ENCODE results near the gene ZBTB12. TPM values are rescaled to one million over a fixed set of nuclear protein-coding genes. Genes with fewer than 3 reads are reported as not detected.

The ZBTB12 gene
- total and polyA plus RNA-seq, 2 of the 13 experiments (the other 11 are each of a cell fraction or from before 2014, with no cell fraction given) = 4.8 to 6.0 TPM

DNA sequence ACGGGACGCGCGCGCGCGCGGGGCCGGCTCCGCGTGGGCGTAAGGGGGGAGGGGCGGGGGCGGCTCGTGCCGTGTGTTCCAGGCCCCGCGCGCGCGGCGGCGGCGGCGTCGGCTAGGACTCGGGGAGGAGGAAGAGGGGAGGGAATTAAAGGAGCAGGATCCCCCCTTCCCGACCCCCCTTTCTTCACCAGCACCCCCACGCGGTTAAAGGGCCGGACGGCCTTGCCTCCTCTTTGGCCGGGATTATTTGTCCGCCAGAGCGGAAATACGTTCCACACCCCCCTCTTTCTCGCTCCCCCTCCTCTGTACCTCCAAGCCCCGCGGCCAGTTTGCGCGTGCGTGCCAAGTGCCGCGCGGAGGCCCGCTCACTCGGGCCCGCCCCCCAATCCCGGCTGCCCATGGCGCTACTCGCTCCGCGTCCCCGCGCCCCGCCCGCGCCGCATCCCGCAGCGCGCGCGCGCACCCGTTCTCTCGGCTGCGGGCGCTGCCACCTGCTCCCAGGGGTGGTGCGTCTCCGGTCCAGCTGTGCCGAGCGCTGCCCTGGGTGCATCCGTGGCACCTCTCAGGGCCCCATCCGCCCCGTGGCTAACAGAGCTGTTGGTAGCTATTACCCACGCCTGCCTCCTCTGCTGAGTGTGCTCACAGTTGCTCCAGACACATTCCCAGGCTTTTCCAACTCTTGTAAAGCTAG is at the start of gene ZBTB12 (continued):
- TF ChIP-seq FOXC1 (CRISPR knock-in tag; IDR thresholded peaks at IDR 0.05; ENCODE audit: borderline replicate concordance) = peak; percentile 35; the same call in 1 of the 2 replicates
- TF ChIP-seq MAX (IDR thresholded peaks at IDR 0.05) = peak; percentile 83; the same call in 1 of the 2 replicates
- TF ChIP-seq ZBTB14 (CRISPR knock-in tag; IDR thresholded peaks at IDR 0.05) = peak; percentile 98
- peak; percentile 81; the same call in 1 of the 2 replicates for TF ChIP-seq ZNF597 (CRISPR knock-in tag; IDR thresholded peaks at IDR 0.05)
- no peak for TF ChIP-seq ZNF543 (CRISPR knock-in tag; IDR thresholded peaks at IDR 0.05)
- TF ChIP-seq, protein P1, sequence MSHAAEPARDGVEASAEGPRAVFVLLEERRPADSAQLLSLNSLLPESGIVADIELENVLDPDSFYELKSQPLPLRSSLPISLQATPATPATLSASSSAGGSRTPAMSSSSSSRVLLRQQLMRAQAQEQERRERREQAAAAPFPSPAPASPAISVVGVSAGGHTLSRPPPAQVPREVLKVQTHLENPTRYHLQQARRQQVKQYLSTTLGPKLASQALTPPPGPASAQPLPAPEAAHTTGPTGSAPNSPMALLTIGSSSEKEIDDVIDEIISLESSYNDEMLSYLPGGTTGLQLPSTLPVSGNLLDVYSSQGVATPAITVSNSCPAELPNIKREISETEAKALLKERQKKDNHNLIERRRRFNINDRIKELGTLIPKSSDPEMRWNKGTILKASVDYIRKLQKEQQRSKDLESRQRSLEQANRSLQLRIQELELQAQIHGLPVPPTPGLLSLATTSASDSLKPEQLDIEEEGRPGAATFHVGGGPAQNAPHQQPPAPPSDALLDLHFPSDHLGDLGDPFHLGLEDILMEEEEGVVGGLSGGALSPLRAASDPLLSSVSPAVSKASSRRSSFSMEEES (CRISPR knock-in tag; IDR thresholded peaks at IDR 0.05) = no peak
- peak; percentile 83; the same call in 1 of the 2 replicates for TF ChIP-seq ZNF446 (CRISPR knock-in tag; IDR thresholded peaks at IDR 0.05)
- TF ChIP-seq ZNF326 (CRISPR knock-in tag; IDR thresholded peaks at IDR 0.05; ENCODE audit: borderline replicate concordance) = 0 out of 2 replicates have a peak, but pooled peaks have one; percentile 71
- TF ChIP-seq MEIS2 (CRISPR knock-in tag; IDR thresholded peaks at IDR 0.05) = peak; percentile 61
- TF ChIP-seq HNF4G (IDR thresholded peaks at IDR 0.05; ENCODE audit: borderline replicate concordance, low read depth, low read length) = no peak
- peak; percentile 73; the same call in 1 of the 2 replicates for TF ChIP-seq HNF4G (CRISPR knock-in tag; IDR thresholded peaks at IDR 0.05; ENCODE audit: borderline replicate concordance, low read depth)
- 0 out of 2 replicates have a peak, but pooled peaks have one; percentile 33 for TF ChIP-seq ZNF501 (CRISPR knock-in tag; IDR thresholded peaks at IDR 0.05)
- TF ChIP-seq TSC22D2 (CRISPR knock-in tag; IDR thresholded peaks at IDR 0.05; ENCODE audit: borderline replicate concordance) = peak; percentile 60; the same call in 1 of the 2 replicates
- TF ChIP-seq ZNF792 (CRISPR knock-in tag; IDR thresholded peaks at IDR 0.05) = no peak; the same call in 1 of the 2 replicates
- no peak for TF ChIP-seq KAT8 (CRISPR knock-in tag; IDR thresholded peaks at IDR 0.05)
- no peak for TF ChIP-seq TP53 (CRISPR knock-in tag; conservative IDR thresholded peaks at IDR 0.05)
- peak; percentile 55 for TF ChIP-seq TAF1 (CRISPR knock-in tag; IDR thresholded peaks at IDR 0.05)
- 0 out of 2 replicates have a peak, but pooled peaks have one; percentile 59 for TF ChIP-seq SIN3A (IDR thresholded peaks at IDR 0.05; ENCODE audit: borderline replicate concordance, low read depth, low read length)
- TF ChIP-seq TOPORS (CRISPR knock-in tag; IDR thresholded peaks at IDR 0.05) = no peak
- TF ChIP-seq CERS6 (CRISPR knock-in tag; IDR thresholded peaks at IDR 0.05) = no peak
- peak; percentile 67; the same call in 1 of the 2 replicates for TF ChIP-seq ZNF556 (CRISPR knock-in tag; IDR thresholded peaks at IDR 0.05; ENCODE audit: borderline replicate concordance)
- 0 out of 2 replicates have a peak, but pooled peaks have one; percentile 39 for TF ChIP-seq ZNF589 (CRISPR knock-in tag; conservative IDR thresholded peaks at IDR 0.05)

All from HepG2 (cell line).